Measurements from ENCODE around the gene RPRD2.

RPRD2 gene

GRCh38 chr1:150410582-150411101 is 46.7 kb downstream of the RPRD2 start:
- Histone ChIP-seq H3K27me3 (ENCODE audit: control insufficient read depth, low read length) (no peaks in the 10 kb centered on the region), H3K4me2 (ENCODE audit: low read length) (no peak overlapping the region), H4K20me1 (ENCODE audit: control insufficient read depth, insufficient read depth, low read depth, low read length) (peaks cover 20% of the 10 kb centered on the region), H3K79me2 (ENCODE audit: control insufficient read depth, low read length) (peaks cover 85% of the 10 kb centered on the region), H3K27ac (ENCODE audit: low read depth, low read length) (no peak overlapping the region), H3K9me2 (replicated peaks; ENCODE audit: control insufficient read depth, low read length) (no peaks in the 10 kb centered on the region), H3K9me3 (ENCODE audit: control insufficient read depth, insufficient read depth, low read length) (no peaks in the 10 kb centered on the region), H3K36me3 (ENCODE audit: control insufficient read depth, low read length) (peaks cover 11% of the 10 kb centered on the region; the same call in 1 of the 2 replicates), H3F3A (ENCODE audit: control insufficient read depth, insufficient read depth) (peaks cover 2% of the 10 kb centered on the region; the same call in 1 of the 2 replicates), H3K4me1 (ENCODE audit: control insufficient read depth, low read length) (peaks cover 11% of the 10 kb centered on the region), H3K4me3 (ENCODE audit: low read length) (no peak overlapping the region)
- TF ChIP-seq EZH2phosphoT487 (IDR thresholded peaks at IDR 0.05; ENCODE audit: borderline replicate concordance, low read length) (no peak), CTCF (IDR thresholded peaks at IDR 0.05; ENCODE audit: low read depth, low read length, poor library complexity, severe bottlenecking) (no peak)

- Histone ChIP-seq H3K27me3 (ENCODE audit: control insufficient read depth, low read length) (no peaks in the 10 kb centered on the region), H3K27ac (ENCODE audit: low read depth, low read length) (no peak overlapping the region), H3K4me2 (ENCODE audit: low read length) (no peak overlapping the region), H3K4me3 (ENCODE audit: low read length) (no peak overlapping the region), H3F3A (ENCODE audit: control insufficient read depth, insufficient read depth) (no peaks in the 10 kb centered on the region), H3K79me2 (ENCODE audit: control insufficient read depth, low read length) (peaks cover 67% of the 10 kb centered on the region), H4K20me1 (ENCODE audit: control insufficient read depth, insufficient read depth, low read depth, low read length) (peaks cover 7% of the 10 kb centered on the region; the same call in 1 of the 2 replicates), H3K36me3 (ENCODE audit: control insufficient read depth, low read length) (peaks cover 22% of the 10 kb centered on the region), H3K9me2 (replicated peaks; ENCODE audit: control insufficient read depth, low read length) (no peaks in the 10 kb centered on the region), H3K4me1 (ENCODE audit: control insufficient read depth, low read length) (no peaks in the 10 kb centered on the region; the same call in 1 of the 2 replicates), H3K9me3 (ENCODE audit: control insufficient read depth, insufficient read depth, low read length) (no peaks in the 10 kb centered on the region)
- TF ChIP-seq CTCF (IDR thresholded peaks at IDR 0.05; ENCODE audit: low read depth, low read length, poor library complexity, severe bottlenecking) (no peak), EZH2phosphoT487 (IDR thresholded peaks at IDR 0.05; ENCODE audit: borderline replicate concordance, low read length) (no peak)
Observed at GRCh38 chr1:150414592-150414991, 50.6 kb downstream of the RPRD2 start.

- Histone ChIP-seq H3K4me3 (ENCODE audit: low read length) (no peak overlapping the region), H3K79me2 (ENCODE audit: control insufficient read depth, low read length) (peaks cover 63% of the 10 kb centered on the region), H4K20me1 (ENCODE audit: control insufficient read depth, insufficient read depth, low read depth, low read length) (peaks cover 10% of the 10 kb centered on the region; the same call in 1 of the 2 replicates), H3K27ac (ENCODE audit: low read depth, low read length) (no peak overlapping the region), H3K9me3 (ENCODE audit: control insufficient read depth, insufficient read depth, low read length) (no peaks in the 10 kb centered on the region), H3K4me1 (ENCODE audit: control insufficient read depth, low read length) (peaks cover 9% of the 10 kb centered on the region), H3K27me3 (ENCODE audit: control insufficient read depth, low read length) (no peaks in the 10 kb centered on the region), H3K36me3 (ENCODE audit: control insufficient read depth, low read length) (peaks cover 33% of the 10 kb centered on the region), H3F3A (ENCODE audit: control insufficient read depth, insufficient read depth) (no peaks in the 10 kb centered on the region), H3K9me2 (replicated peaks; ENCODE audit: control insufficient read depth, low read length) (no peaks in the 10 kb centered on the region), H3K4me2 (ENCODE audit: low read length) (no peak overlapping the region)
- TF ChIP-seq EZH2phosphoT487 (IDR thresholded peaks at IDR 0.05; ENCODE audit: borderline replicate concordance, low read length), result no peak
- TF ChIP-seq CTCF (IDR thresholded peaks at IDR 0.05; ENCODE audit: low read depth, low read length, poor library complexity, severe bottlenecking), result no peak
Observed at GRCh38 chr1:150415800-150416199, 51.9 kb downstream of the RPRD2 start.

Data from DOHH2 (cell line).